ENCODE data around the gene C11orf97. TPM values are rescaled to one million over a fixed set of nuclear protein-coding genes. Genes with fewer than 3 reads are reported as not detected.
A peak's percentile ranks its signal among the peaks of the same experiment; 100 is the strongest.

The C11orf97 gene
- total and polyA plus RNA-seq, 2 donors (not counting 1 experiment from before 2014, with no cell fraction given): not detected

DNA sequence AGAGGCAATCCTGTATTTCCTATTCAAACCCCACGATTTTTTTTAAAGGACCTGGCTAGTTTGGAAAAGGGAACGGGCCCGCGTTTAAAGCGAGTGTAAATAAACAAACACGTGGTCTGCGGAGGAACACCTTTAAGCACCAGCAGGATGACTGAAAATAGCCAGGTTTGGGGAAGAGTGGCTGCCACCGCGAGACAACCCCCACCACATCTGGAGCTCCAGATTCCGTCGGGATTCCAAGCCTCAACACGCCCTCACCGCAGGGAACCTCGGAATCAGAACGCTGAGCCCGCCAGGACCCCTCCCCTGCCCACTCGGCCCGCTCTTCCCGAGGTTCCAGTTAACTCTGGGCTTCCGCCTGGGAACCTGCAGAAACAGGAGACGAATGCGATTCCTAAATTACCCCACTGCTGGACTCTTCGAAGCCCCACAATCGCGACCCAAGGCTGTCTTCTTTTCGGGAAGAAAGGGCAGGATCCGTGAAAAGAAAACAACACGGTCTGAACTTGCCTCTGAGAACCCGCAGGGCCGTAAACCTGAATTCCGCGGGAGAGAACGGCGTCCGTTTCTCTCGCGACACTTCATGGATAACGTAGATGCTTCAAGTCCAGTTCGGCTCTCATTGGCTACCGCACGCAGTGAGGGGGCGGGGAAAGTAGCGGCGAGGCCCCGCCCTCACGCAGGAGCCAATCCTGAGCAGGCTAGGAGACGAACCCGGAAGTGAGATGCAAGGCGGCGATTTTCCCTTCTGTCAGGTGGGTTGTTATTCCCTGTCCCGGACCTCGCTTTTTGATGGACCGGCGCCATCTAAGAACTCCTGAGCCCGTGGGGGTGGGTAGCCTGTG lies 18.8 kb upstream of the C11orf97 start, which contains the start of the genes ANKRD49 and MRE11:
Gene ANKRD49 (plus strand): TSS at position 704 of the 845 bp plus-strand sequence. CDS start 2,710 bp downstream, outside the sequence.
Gene MRE11 (minus strand): TSS at position 564 of the 845 bp plus-strand sequence. CDS start 1,043 bp downstream, outside the sequence.
- no peaks in the 10 kb centered on the region for H4K20me1 ChIP-seq (ENCODE audit: control insufficient read depth, insufficient read depth, low read length, poor library complexity, severe bottlenecking)
- 0% methylated on average over 49 of the region's 55 CpGs for whole genome bisulfite sequencing (ENCODE audit: insufficient coverage)
- intact Hi-C loops (cut with micrococcal nuclease): loop anchor here (1.0 to 5.0 kb wide), 9 partner anchors 51 to 1895 kb away; partner anchors contain the start of genes C11orf54, CCDC82, CEP295 and CWC15
- peaks cover 13 to 26% of the 10 kb centered on the region in 2 donors for H3K4me1 ChIP-seq (ENCODE audit: control insufficient read depth in 2 of 2, insufficient read depth in 2 of 2, low read length in 2 of 2)
- ChIA-PET POLR2A (interaction anchor here (0.6 kb wide), 1 partner anchor 1296 kb away, joined by 3 read pairs; the partner anchor contains the start of gene FAM76B), CTCF (interaction anchor here (0.6 to 1.5 kb wide), 3 partner anchors 10 to 310 kb away, joined by 3 to 10 read pairs (median 3); no protein-coding TSS in a partner anchor)
- H3K4me2 ChIP-seq (replicated peaks; ENCODE audit: low read depth, low read length, poor library complexity, severe bottlenecking): peak within 1 kb of the TSS; percentile 96
- H3K4me1 Mint-ChIP-seq: peaks cover 32% of the 10 kb centered on the region
- H3K4me3 ChIP-seq (ENCODE audit: control extremely low read depth in 1 of 5, extremely low read depth in 1 of 5, insufficient read depth in 1 of 5, low read depth in 2 of 5, low read length in 4 of 5): peak within 1 kb of the TSS; percentile 73 to 99 (median 95)
- TF ChIP-seq, protein P1, sequence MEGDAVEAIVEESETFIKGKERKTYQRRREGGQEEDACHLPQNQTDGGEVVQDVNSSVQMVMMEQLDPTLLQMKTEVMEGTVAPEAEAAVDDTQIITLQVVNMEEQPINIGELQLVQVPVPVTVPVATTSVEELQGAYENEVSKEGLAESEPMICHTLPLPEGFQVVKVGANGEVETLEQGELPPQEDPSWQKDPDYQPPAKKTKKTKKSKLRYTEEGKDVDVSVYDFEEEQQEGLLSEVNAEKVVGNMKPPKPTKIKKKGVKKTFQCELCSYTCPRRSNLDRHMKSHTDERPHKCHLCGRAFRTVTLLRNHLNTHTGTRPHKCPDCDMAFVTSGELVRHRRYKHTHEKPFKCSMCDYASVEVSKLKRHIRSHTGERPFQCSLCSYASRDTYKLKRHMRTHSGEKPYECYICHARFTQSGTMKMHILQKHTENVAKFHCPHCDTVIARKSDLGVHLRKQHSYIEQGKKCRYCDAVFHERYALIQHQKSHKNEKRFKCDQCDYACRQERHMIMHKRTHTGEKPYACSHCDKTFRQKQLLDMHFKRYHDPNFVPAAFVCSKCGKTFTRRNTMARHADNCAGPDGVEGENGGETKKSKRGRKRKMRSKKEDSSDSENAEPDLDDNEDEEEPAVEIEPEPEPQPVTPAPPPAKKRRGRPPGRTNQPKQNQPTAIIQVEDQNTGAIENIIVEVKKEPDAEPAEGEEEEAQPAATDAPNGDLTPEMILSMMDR (IDR thresholded peaks at IDR 0.05): no peak
- TF ChIP-seq EZH2 (IDR thresholded peaks at IDR 0.05; ENCODE audit: borderline replicate concordance, insufficient read depth, low read depth, low read length, poor library complexity, severe bottlenecking): no peak
- peak within 1 kb of the TSS; percentile 85 to 92 for H3K27ac ChIP-seq (ENCODE audit: low read length in 2 of 2)
- H3K27me3 ChIP-seq (replicated peaks in 1 of 4; ENCODE audit: control extremely low read depth in 1 of 4, control insufficient read depth in 3 of 4, insufficient read depth in 4 of 4, low read length in 3 of 4): no peaks in the 10 kb centered on the region
- H3K9me3 ChIP-seq (ENCODE audit: control extremely low read depth in 1 of 3, control insufficient read depth in 2 of 3, insufficient read depth in 1 of 3, low read length in 2 of 3): no peaks in the 10 kb centered on the region
- H3K9ac ChIP-seq (ENCODE audit: low read length): peak within 1 kb of the TSS; percentile 95
- no peaks in the 10 kb centered on the region for H3K27me3 Mint-ChIP-seq
- H2AFZ ChIP-seq (ENCODE audit: insufficient read depth, low read depth, low read length, poor library complexity, severe bottlenecking): peak within 1 kb of the TSS; percentile 95
- ATAC-seq (ENCODE audit: low read depth) (peak; percentile 100), DNase-seq (peak; percentile 98)
- H3K9me3 Mint-ChIP-seq (ENCODE audit: insufficient read depth): no peaks in the 10 kb centered on the region
- H3K27ac Mint-ChIP-seq: peak within 1 kb of the TSS; percentile 94
- peaks cover 41% of the 10 kb centered on the region for H3K79me2 ChIP-seq (ENCODE audit: control insufficient read depth, insufficient read depth, low read length)
- H3K36me3 ChIP-seq (replicated peaks in 1 of 2; ENCODE audit: control extremely low read depth in 1 of 2, control insufficient read depth in 1 of 2, extremely low read depth in 1 of 2, insufficient read depth in 2 of 2, low read length in 1 of 2): peaks cover 4 to 28% of the 10 kb centered on the region in 2 experiments
- peak within 1 kb of the TSS; percentile 95 for H3K4me3 Mint-ChIP-seq
